ENCODE results near the gene SALL1. TPM values are rescaled to one million over a fixed set of nuclear protein-coding genes. Genes with fewer than 3 reads are reported as not detected.

SALL1 gene
- total and polyA plus RNA-seq, 3 donors from 2014 or later = 4.0 to 5.9 (median 4.9) TPM

DNA sequence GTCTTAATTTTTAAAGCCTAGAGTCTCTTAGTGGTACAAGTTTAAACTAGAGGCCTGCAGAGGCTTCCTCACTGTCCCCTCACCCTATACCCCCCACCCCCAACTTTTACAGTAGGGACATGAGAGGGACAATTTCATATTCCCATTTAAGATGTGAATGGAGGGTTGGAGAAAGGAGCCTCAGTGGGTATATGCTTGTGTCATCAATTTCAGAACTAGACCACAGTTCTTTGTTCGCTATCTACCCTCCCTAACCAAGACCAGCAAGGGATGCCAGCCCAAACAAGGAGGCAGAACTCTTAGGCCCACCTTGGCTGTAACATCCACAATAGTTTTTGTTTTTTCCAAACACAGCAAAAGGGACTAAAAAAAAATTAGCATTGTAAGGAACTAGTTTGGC is 14.0 kb upstream of the SALL1 start:
- Histone ChIP-seq H3K27me3 (no peaks in the 10 kb centered on the region), H3K36me3 (ENCODE audit: low read depth, missing control alignments) (no peaks in the 10 kb centered on the region), H3K27ac (no peak overlapping the region), H3K9me3 (no peaks in the 10 kb centered on the region), H3K4me3 (no peak overlapping the region), H3K4me1 (no peaks in the 10 kb centered on the region)
- DNase-seq = no peak
- intact Hi-C loops (cut with DNase I; ENCODE audit: low total_unique reads) = no loop called here
- WGBS, 2 donors = 92 to 94% methylated on average over 1 of the region's 1 CpG
- TF ChIP-seq, protein P1, sequence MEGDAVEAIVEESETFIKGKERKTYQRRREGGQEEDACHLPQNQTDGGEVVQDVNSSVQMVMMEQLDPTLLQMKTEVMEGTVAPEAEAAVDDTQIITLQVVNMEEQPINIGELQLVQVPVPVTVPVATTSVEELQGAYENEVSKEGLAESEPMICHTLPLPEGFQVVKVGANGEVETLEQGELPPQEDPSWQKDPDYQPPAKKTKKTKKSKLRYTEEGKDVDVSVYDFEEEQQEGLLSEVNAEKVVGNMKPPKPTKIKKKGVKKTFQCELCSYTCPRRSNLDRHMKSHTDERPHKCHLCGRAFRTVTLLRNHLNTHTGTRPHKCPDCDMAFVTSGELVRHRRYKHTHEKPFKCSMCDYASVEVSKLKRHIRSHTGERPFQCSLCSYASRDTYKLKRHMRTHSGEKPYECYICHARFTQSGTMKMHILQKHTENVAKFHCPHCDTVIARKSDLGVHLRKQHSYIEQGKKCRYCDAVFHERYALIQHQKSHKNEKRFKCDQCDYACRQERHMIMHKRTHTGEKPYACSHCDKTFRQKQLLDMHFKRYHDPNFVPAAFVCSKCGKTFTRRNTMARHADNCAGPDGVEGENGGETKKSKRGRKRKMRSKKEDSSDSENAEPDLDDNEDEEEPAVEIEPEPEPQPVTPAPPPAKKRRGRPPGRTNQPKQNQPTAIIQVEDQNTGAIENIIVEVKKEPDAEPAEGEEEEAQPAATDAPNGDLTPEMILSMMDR (IDR thresholded peaks at IDR 0.05) = no peak
- no peak for TF ChIP-seq POLR2A (IDR thresholded peaks at IDR 0.05)

DNA sequence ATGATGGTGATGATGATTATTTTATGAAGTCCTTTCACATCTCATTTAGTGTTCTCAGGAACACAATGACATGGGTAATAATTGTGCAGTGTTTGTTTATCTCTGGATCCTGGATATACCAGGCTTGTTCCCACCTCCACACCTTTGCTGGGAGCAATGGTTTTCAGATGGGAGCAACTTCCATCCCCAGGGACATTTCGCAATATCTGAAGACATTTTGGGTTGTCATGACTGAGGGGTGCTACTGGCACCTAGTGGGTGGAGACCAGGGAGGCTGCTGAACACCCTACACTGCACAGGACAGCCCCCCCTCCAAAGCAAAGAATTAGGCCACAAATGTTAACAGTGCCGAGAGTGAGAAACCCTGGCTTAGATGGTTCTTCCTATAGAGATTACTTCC is 13.5 kb upstream of the SALL1 start:
- H3K9me3 ChIP-seq = no peaks in the 10 kb centered on the region
- no peaks in the 10 kb centered on the region for H3K4me1 ChIP-seq
- no peak for DNase-seq
- no peak for TF ChIP-seq POLR2A (IDR thresholded peaks at IDR 0.05)
- TF ChIP-seq, protein P1 (IDR thresholded peaks at IDR 0.05) = no peak
- no peak overlapping the region for H3K27ac ChIP-seq
- WGBS, 2 donors = 92 to 94% methylated on average over 2 of the region's 2 CpGs
- H3K4me3 ChIP-seq = no peak overlapping the region
- H3K27me3 ChIP-seq = no peaks in the 10 kb centered on the region
- H3K36me3 ChIP-seq (ENCODE audit: low read depth, missing control alignments) = no peaks in the 10 kb centered on the region
- intact Hi-C loops (cut with DNase I; ENCODE audit: low total_unique reads) = no loop called here

DNA sequence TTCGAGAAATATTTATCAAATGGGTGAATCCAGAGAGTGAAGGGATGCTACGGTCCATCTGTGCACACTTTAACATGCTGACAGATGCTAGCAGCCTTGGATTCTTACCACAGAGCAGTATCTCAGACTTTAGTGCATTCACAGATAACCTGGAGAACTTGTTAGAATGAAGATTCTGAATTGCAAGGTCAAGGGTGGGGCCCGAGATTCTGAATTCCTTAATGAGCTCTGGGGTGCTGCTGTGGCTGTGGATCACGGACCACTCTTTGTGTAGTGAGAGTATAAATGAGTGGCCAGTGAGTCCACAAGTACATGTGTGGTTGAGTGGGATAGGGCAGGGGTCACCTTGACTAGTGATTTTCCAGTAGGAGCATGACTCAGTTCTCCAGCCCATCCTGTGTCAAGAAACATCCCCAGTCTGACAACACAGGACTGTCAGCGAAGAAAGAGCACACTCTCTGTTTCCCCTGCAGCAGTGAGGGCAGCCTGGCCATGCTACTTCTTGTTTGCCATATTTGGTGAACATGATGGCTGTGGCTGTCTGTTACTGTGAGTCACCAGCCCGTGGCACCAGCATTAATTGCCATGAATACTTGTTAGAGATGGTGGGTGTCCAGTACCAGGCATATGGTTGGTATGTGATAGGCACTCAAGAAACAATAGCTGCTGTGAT is 13.0 kb upstream of the SALL1 start:
- intact Hi-C loops (cut with DNase I; ENCODE audit: low total_unique reads) = no loop called here
- Histone ChIP-seq H3K27me3 (no peaks in the 10 kb centered on the region), H3K9me3 (no peaks in the 10 kb centered on the region), H3K4me3 (no peak overlapping the region), H3K4me1 (no peaks in the 10 kb centered on the region), H3K27ac (no peak overlapping the region), H3K36me3 (ENCODE audit: low read depth, missing control alignments) (no peaks in the 10 kb centered on the region)
- no peak for TF ChIP-seq POLR2A (IDR thresholded peaks at IDR 0.05)
- TF ChIP-seq, protein P1 (IDR thresholded peaks at IDR 0.05) = no peak
- WGBS, 2 donors = 64 to 74% methylated on average over 6 of the region's 6 CpGs
- DNase-seq = no peak

DNA sequence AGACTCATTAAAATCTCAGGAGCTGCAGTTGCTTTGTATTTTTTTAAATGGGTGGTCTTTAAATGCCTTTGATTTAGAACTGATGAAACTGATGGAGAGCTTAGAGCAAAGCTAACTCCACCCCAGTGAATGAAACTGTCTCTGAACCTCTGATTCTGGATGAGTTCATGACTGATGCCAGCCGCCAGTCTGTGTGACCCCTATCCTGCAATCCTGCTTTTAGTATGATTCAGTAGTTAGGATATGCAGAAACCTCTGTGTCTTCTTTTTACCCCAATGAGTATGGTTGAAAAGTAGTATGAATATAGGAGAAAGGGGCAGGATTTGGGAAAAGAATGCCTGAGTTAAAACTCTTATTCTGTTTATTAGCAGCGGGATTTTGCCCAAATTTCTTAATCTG is 12.3 kb upstream of the SALL1 start:
- intact Hi-C loops (cut with DNase I; ENCODE audit: low total_unique reads) = no loop called here
- no peak overlapping the region for H3K27ac ChIP-seq
- no peaks in the 10 kb centered on the region for H3K36me3 ChIP-seq (ENCODE audit: low read depth, missing control alignments)
- H3K4me3 ChIP-seq = no peak overlapping the region
- no peaks in the 10 kb centered on the region for H3K9me3 ChIP-seq
- no peaks in the 10 kb centered on the region for H3K27me3 ChIP-seq
- 77 to 95% methylated on average over 2 of the region's 2 CpGs for WGBS, 2 donors
- no peaks in the 10 kb centered on the region for H3K4me1 ChIP-seq
- no peak for DNase-seq
- no peak for TF ChIP-seq POLR2A (IDR thresholded peaks at IDR 0.05)
- TF ChIP-seq, protein P1 (IDR thresholded peaks at IDR 0.05) = no peak
